T-helper 2 cell treated with Interferon-gamma antibody and Interleukin-4, amounts not matched to agents 100 ng/mL and 5 ng/mL, for 36 hours (primary cell): ENCODE data around the gene MYH1. TPM values are rescaled to one million over a fixed set of nuclear protein-coding genes. Genes with fewer than 3 reads are reported as not detected.
"Not testable (repeated sequence)": the region's sequence is repeated elsewhere in the genome, so short reads cannot be mapped to it uniquely, and the experiment has no call there.

Source experiments
- intact Hi-C: fragments of 100-400 bp; cut with micrococcal nuclease; formaldehyde crosslinking; loops from one replicate; pipeline ENCODE4 v1.15.1; 2023
- total RNA-seq: library from RNA; stranded (reverse); gene quantifications from 2 replicates; pipeline ENCODE4 v1.2.3, GENCODE V29; 2022

MYH1 gene
- total RNA-seq, result not detected in 2 replicates

- intact Hi-C loops, result no loop called here
Observed at GRCh38 chr17:10518271-10519037, at the start of gene MYH1. Gene MYH1 (minus strand): TSS chr17:10518542. CDS start chr17:10516642, 1,900 bp downstream.

- intact Hi-C loops, result no loop called here
Observed at GRCh38 chr17:10563991-10564660, 45.8 kb upstream of the MYH1 start.

GRCh38 chr17:10558049-10558448, 39.7 kb upstream of the MYH1 start:
- intact Hi-C loops, result no loop called here

- intact Hi-C loops, result no loop called here
Observed at GRCh38 chr17:10557422-10557821, 39.1 kb upstream of the MYH1 start.

- intact Hi-C loops, result no loop called here
Observed at GRCh38 chr17:10556301-10557005, 38.1 kb upstream of the MYH1 start.

- intact Hi-C loops, result no loop called here
Observed at GRCh38 chr17:10550014-10550413, 31.7 kb upstream of the MYH1 start.

GRCh38 chr17:10549096-10549842, 30.9 kb upstream of the MYH1 start, which contains the start of gene MYH2:
Gene MYH2 (minus strand): TSS chr17:10549658. CDS start chr17:10547920, 1,738 bp downstream.
- intact Hi-C loops, result no loop called here

- intact Hi-C loops, result no loop called here
Observed at GRCh38 chr17:10547351-10547750, 29.0 kb upstream of the MYH1 start.

GRCh38 chr17:10543486-10543885, 25.1 kb upstream of the MYH1 start:
- intact Hi-C loops, result not testable (repeated sequence)

- intact Hi-C loops, result not testable (repeated sequence)
Observed at GRCh38 chr17:10541179-10541578, 22.8 kb upstream of the MYH1 start.

GRCh38 chr17:10532026-10532425, 13.7 kb upstream of the MYH1 start:
- intact Hi-C loops, result no loop called here

- intact Hi-C loops, result no loop called here
Observed at GRCh38 chr17:10527419-10527818, 9.1 kb upstream of the MYH1 start.

GRCh38 chr17:10526517-10526916, 8.2 kb upstream of the MYH1 start:
- intact Hi-C loops, result no loop called here

GRCh38 chr17:10523064-10523463, 4.7 kb upstream of the MYH1 start:
- intact Hi-C loops, result no loop called here

GRCh38 chr17:10521949-10522348, 3.6 kb upstream of the MYH1 start:
- intact Hi-C loops, result no loop called here

- intact Hi-C loops, result no loop called here
Observed at GRCh38 chr17:10516638-10517037, 1.7 kb downstream of the MYH1 start.

GRCh38 chr17:10516065-10516464, 2.3 kb downstream of the MYH1 start:
- intact Hi-C loops, result no loop called here

GRCh38 chr17:10513299-10514067, 4.9 kb downstream of the MYH1 start:
- intact Hi-C loops, result no loop called here

- intact Hi-C loops, result no loop called here
Observed at GRCh38 chr17:10512856-10513255, 5.5 kb downstream of the MYH1 start.

- intact Hi-C loops, result no loop called here
Observed at GRCh38 chr17:10499950-10500349, 18.4 kb downstream of the MYH1 start.

- intact Hi-C loops, result no loop called here
Observed at GRCh38 chr17:10492004-10492403, 26.3 kb downstream of the MYH1 start.
